Trophoblast cell (in vitro differentiated cells and primary cell): ENCODE data around the gene PHLDA3.

Experiments
- DNase-seq, 2 donors: peaks; one replicate each; pipeline ENCODE4 v3.0.0-alpha.2; 2016
- H2AFZ ChIP-seq: 2 replicates; pipeline ENCODE4 v1.6.1; 2013; ENCODE audit warnings: low read length, moderate library complexity, mild to moderate bottlenecking; ENCODE audit not compliant: insufficient read depth, poor library complexity
- H2AK5ac ChIP-seq: 2 replicates; pipeline ENCODE4 v1.6.1; 2013; ENCODE audit warnings: mild to moderate bottlenecking, low read length
- H2BK120ac ChIP-seq: 2 replicates; pipeline ENCODE4 v1.6.1; 2013; ENCODE audit warnings: low read length, mild to moderate bottlenecking, moderate library complexity; ENCODE audit not compliant: insufficient read depth, poor library complexity
- H2BK12ac ChIP-seq: 2 replicates; pipeline ENCODE4 v1.6.1; 2013; ENCODE audit warnings: mild to moderate bottlenecking, low read length, moderate library complexity
- H2BK5ac ChIP-seq: 2 replicates; pipeline ENCODE4 v1.6.1; 2013; ENCODE audit warnings: low read length, low read depth, moderate library complexity, mild to moderate bottlenecking; ENCODE audit not compliant: poor library complexity
- H3K14ac ChIP-seq: 2 replicates; pipeline ENCODE4 v1.6.1; 2013; ENCODE audit warnings: mild to moderate bottlenecking, low read length
- H3K18ac ChIP-seq: 2 replicates; pipeline ENCODE4 v1.6.1; 2013; ENCODE audit warnings: mild to moderate bottlenecking, low read length
- H3K23ac ChIP-seq: 2 replicates; pipeline ENCODE4 v1.6.1; 2013; ENCODE audit warnings: low read length
- H3K27ac ChIP-seq: 2 replicates; pipeline ENCODE4 v1.5.1; 2013; ENCODE audit warnings: low read depth, mild to moderate bottlenecking, inconsistent platforms, low read length, moderate library complexity
- H3K27me3 ChIP-seq: 2 replicates; pipeline ENCODE4 v1.6.1; 2013; ENCODE audit warnings: inconsistent platforms, mild to moderate bottlenecking, low read length, moderate library complexity; ENCODE audit not compliant: insufficient read depth
- H3K36me3 ChIP-seq, 2 experiments: 1 replicate in 1 of 2; 2 replicates in 1 of 2; pipeline ENCODE4 v1.6.1; 2013; ENCODE audit warnings: low read length in 2 of 2, mild to moderate bottlenecking in 2 of 2, moderate library complexity in 1 of 2; ENCODE audit not compliant: insufficient read depth in 2 of 2, control insufficient read depth in 1 of 2
- H3K4ac ChIP-seq: 2 replicates; pipeline ENCODE4 v1.6.1; 2013; ENCODE audit warnings: low read depth, mild to moderate bottlenecking, low read length, moderate library complexity
- H3K4me1 ChIP-seq, 2 experiments: 1 replicate in 1 of 2; 2 replicates in 1 of 2; pipeline ENCODE4 v1.6.1; 2013; ENCODE audit warnings: low read length in 2 of 2, mild to moderate bottlenecking in 2 of 2, moderate library complexity in 1 of 2; ENCODE audit not compliant: insufficient read depth in 2 of 2, control insufficient read depth in 1 of 2
- H3K4me2 ChIP-seq: 2 replicates; pipeline ENCODE4 v1.6.1; 2013; ENCODE audit warnings: inconsistent platforms, mild to moderate bottlenecking, low read length, moderate library complexity
- H3K4me3 ChIP-seq: 2 replicates; pipeline ENCODE4 v1.5.1; 2013; ENCODE audit warnings: mild to moderate bottlenecking, low read depth, low read length, inconsistent platforms
- H3K79me1 ChIP-seq: one replicate; pipeline ENCODE4 v1.6.1; 2013; ENCODE audit warnings: low read length
- H3K79me2 ChIP-seq: 2 replicates; pipeline ENCODE4 v1.6.1; 2013; ENCODE audit warnings: low read length, mild to moderate bottlenecking; ENCODE audit not compliant: control insufficient read depth, insufficient read depth, poor library complexity
- H3K9ac ChIP-seq: 2 replicates; pipeline ENCODE4 v1.6.1; 2013; ENCODE audit warnings: mild to moderate bottlenecking, low read length
- H3K9me3 ChIP-seq: 2 replicates; pipeline ENCODE4 v1.6.1; 2013; ENCODE audit warnings: low read depth, mild to moderate bottlenecking, control low read depth, inconsistent platforms, low read length; ENCODE audit not compliant: insufficient read depth
- H4K12ac ChIP-seq: 2 replicates; pipeline ENCODE4 v1.6.1; 2013; ENCODE audit warnings: low read depth, mild to moderate bottlenecking, low read length, moderate library complexity
- H4K8ac ChIP-seq: 2 replicates; pipeline ENCODE4 v1.6.1; 2013; ENCODE audit warnings: low read depth, mild to moderate bottlenecking, low read length, moderate library complexity
- H4K91ac ChIP-seq: one replicate; pipeline ENCODE4 v1.6.1; 2013; ENCODE audit warnings: low read depth, mild to moderate bottlenecking, low read length, moderate library complexity
- WGBS: extraction: QIAGEN DNeasy Blood & Tissue Kit; methylation state at CpG from one replicate; pipeline ENCODE4 v1.1.7; 2013; ENCODE audit warnings: missing lambda C conversion rate; ENCODE audit not compliant: insufficient read length, insufficient coverage; ENCODE audit errors: extremely low coverage; 5-methylcytosine and 5-hydroxymethylcytosine counted together

The PHLDA3 gene

GRCh38 chr1:201487742-201488141 is 18.8 kb upstream of the PHLDA3 start:
- Histone ChIP-seq H4K8ac (no peak overlapping the region), H3K79me2 (no peaks in the 10 kb centered on the region), H3K14ac (no peak overlapping the region), H3K79me1 (peaks cover 15% of the 10 kb centered on the region), H4K91ac (no peak overlapping the region), H2AK5ac (no peak overlapping the region), H3K9me3 (no peaks in the 10 kb centered on the region), H3K4me2 (no peak overlapping the region), H3K27me3 (no peaks in the 10 kb centered on the region), H2BK120ac (no peak overlapping the region), H3K27ac (no peak overlapping the region), H2AFZ (no peak overlapping the region), H3K18ac (no peak overlapping the region), H3K9ac (no peak overlapping the region), H3K36me3 (peaks cover 58 to 82% of the 10 kb centered on the region in 2 experiments), H2BK12ac (no peak overlapping the region), H3K4ac (no peak overlapping the region), H2BK5ac (no peak overlapping the region), H4K12ac (no peak overlapping the region), H3K4me3 (no peak overlapping the region), H3K4me1 (peaks cover 13 to 15% of the 10 kb centered on the region in 2 experiments), H3K23ac (no peak overlapping the region)
- WGBS: no CpG with 5 or more reads among the region's 2 CpGs
- no peak for DNase-seq

DNA sequence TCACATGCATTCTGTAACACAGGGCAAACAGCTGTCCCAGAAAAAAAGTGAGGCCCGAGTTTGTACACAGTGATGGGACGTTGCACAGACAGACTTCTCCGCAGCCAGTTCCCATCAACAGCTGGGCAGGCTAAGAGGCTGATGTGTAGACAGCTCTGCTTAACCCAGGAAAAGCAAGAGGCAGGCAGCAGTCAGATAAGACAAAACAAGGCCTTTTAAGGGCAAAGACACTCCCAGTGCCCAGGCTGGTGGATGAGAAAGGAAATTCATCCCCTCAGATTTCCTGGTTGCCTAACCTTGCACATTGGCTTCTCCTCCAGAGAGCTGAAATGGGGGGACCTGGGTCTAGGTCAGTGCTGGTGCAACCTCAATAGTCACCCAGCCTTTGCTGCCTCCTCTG is 17.2 kb upstream of the PHLDA3 start:
- Histone ChIP-seq H2BK12ac (peak overlapping the region; percentile 34), H3K18ac (peak overlapping the region; percentile 9), H3K36me3 (peaks cover 53 to 73% of the 10 kb centered on the region in 2 experiments), H3K9me3 (no peaks in the 10 kb centered on the region), H3K4me1 (peaks cover 14 to 21% of the 10 kb centered on the region in 2 experiments), H3K23ac (no peak overlapping the region), H3K27ac (peak overlapping the region; percentile 19), H2AK5ac (no peak overlapping the region), H3K79me1 (peaks cover 22% of the 10 kb centered on the region), H3K4ac (no peak overlapping the region), H3K4me3 (no peak overlapping the region), H4K8ac (no peak overlapping the region), H3K27me3 (no peaks in the 10 kb centered on the region), H4K12ac (no peak overlapping the region), H3K79me2 (no peaks in the 10 kb centered on the region), H2AFZ (no peak overlapping the region), H3K4me2 (no peak overlapping the region), H3K14ac (no peak overlapping the region), H4K91ac (peak overlapping the region; percentile 48), H2BK120ac (peak overlapping the region; percentile 50), H3K9ac (no peak overlapping the region), H2BK5ac (peak overlapping the region; percentile 5)
- no peak for DNase-seq
- no CpG with 5 or more reads among the region's 3 CpGs for WGBS

GRCh38 chr1:201485184-201485774 is 16.3 kb upstream of the PHLDA3 start:
- no peak for DNase-seq
- Histone ChIP-seq H2AFZ (peak overlapping the region; percentile 30), H3K9me3 (no peaks in the 10 kb centered on the region), H3K27me3 (no peaks in the 10 kb centered on the region), H4K8ac (peak overlapping the region; percentile 20), H3K27ac (no peak overlapping the region), H4K12ac (no peak overlapping the region), H3K4ac (no peak overlapping the region), H2BK120ac (peak overlapping the region; percentile 4), H2AK5ac (peak overlapping the region; percentile 61), H4K91ac (peak overlapping the region; percentile 38), H2BK5ac (no peak overlapping the region), H3K4me2 (no peak overlapping the region), H2BK12ac (peak overlapping the region; percentile 46), H3K4me3 (no peak overlapping the region), H3K4me1 (peaks cover 19 to 25% of the 10 kb centered on the region in 2 experiments), H3K18ac (peak overlapping the region; percentile 58), H3K14ac (peak overlapping the region; percentile 37), H3K9ac (no peak overlapping the region), H3K79me2 (no peaks in the 10 kb centered on the region), H3K79me1 (peaks cover 25% of the 10 kb centered on the region), H3K36me3 (peaks cover 50 to 69% of the 10 kb centered on the region in 2 experiments), H3K23ac (no peak overlapping the region)
- no CpG with 5 or more reads among the region's 4 CpGs for WGBS

- H3K4me1 ChIP-seq: peaks cover 19 to 29% of the 10 kb centered on the region in 2 experiments
- H3K4me2 ChIP-seq: no peak overlapping the region
- H2AK5ac ChIP-seq: no peak overlapping the region
- no peak overlapping the region for H3K23ac ChIP-seq
- no CpG with 5 or more reads among the region's 4 CpGs for WGBS
- H3K9me3 ChIP-seq: no peaks in the 10 kb centered on the region
- DNase-seq: no peak
- H3K18ac ChIP-seq: no peak overlapping the region
- peak overlapping the region; percentile 33 for H2BK120ac ChIP-seq
- H4K8ac ChIP-seq: no peak overlapping the region
- no peak overlapping the region for H4K12ac ChIP-seq
- no peak overlapping the region for H2AFZ ChIP-seq
- peak overlapping the region; percentile 65 for H4K91ac ChIP-seq
- no peak overlapping the region for H3K4ac ChIP-seq
- peak overlapping the region; percentile 67 for H2BK12ac ChIP-seq
- no peak overlapping the region for H3K14ac ChIP-seq
- H3K4me3 ChIP-seq: no peak overlapping the region
- H2BK5ac ChIP-seq: peak overlapping the region; percentile 42
- H3K79me1 ChIP-seq: peaks cover 27% of the 10 kb centered on the region
- H3K9ac ChIP-seq: no peak overlapping the region
- no peaks in the 10 kb centered on the region for H3K27me3 ChIP-seq
- H3K27ac ChIP-seq: peak overlapping the region; percentile 5
- H3K79me2 ChIP-seq: no peaks in the 10 kb centered on the region
- peaks cover 34 to 51% of the 10 kb centered on the region in 2 experiments for H3K36me3 ChIP-seq
These were observed 14.5 kb upstream of the PHLDA3 start for GRCh38 chr1:201483373-201483949.
